Liver (tissue), 9 donors: ENCODE results near the gene SUSD4. TPM values are rescaled to one million over a fixed set of nuclear protein-coding genes. Genes with fewer than 3 reads are reported as not detected.
A peak's percentile ranks its signal among the peaks of the same experiment; 100 is the strongest.

Experiments used
- DNase-seq: peaks from one replicate; pipeline ENCODE4 v3.0.0-alpha.2; 2017; ENCODE audit warnings: low spot score
- H3K27ac ChIP-seq, 2 donors: one replicate each; pipeline ENCODE4 v1.7.0; 2013; ENCODE audit warnings: inconsistent platforms in 2 of 2, low read length in 2 of 2, control low read depth in 1 of 2, low read depth in 1 of 2, mild to moderate bottlenecking in 1 of 2
- H3K27me3 ChIP-seq, 4 donors: one replicate each; pipeline versions ENCODE4 v1.6.1 to v1.7.0; 2013; ENCODE audit warnings: low read length in 3 of 4, inconsistent platforms in 1 of 4, mild to moderate bottlenecking in 1 of 4, moderate library complexity in 1 of 4; ENCODE audit not compliant: control insufficient read depth in 4 of 4, insufficient read depth in 4 of 4
- H3K36me3 ChIP-seq, 4 donors: one replicate each; pipeline versions ENCODE4 v1.6.1 to v1.7.0; 2013; ENCODE audit warnings: low read length in 3 of 4, mild to moderate bottlenecking in 3 of 4, low read depth in 1 of 4, moderate library complexity in 1 of 4; ENCODE audit not compliant: control insufficient read depth in 4 of 4, insufficient read depth in 3 of 4
- H3K4me1 ChIP-seq, 4 donors: one replicate each; pipeline versions ENCODE4 v1.6.1 to v1.7.0; 2013; ENCODE audit warnings: low read length in 3 of 4, mild to moderate bottlenecking in 3 of 4, moderate library complexity in 1 of 4; ENCODE audit not compliant: control insufficient read depth in 4 of 4, insufficient read depth in 4 of 4
- H3K4me3 ChIP-seq, 3 donors: one replicate each; pipeline versions ENCODE4 v1.6.1 to v1.7.0; 2013; ENCODE audit warnings: low read length in 3 of 3, control low read depth in 1 of 3, low read depth in 1 of 3, mild to moderate bottlenecking in 1 of 3
- H3K9ac ChIP-seq, 2 donors: one replicate each; pipeline ENCODE4 v1.7.0; 2013; ENCODE audit warnings: low read length in 2 of 2, mild to moderate bottlenecking in 2 of 2, moderate library complexity in 2 of 2, control low read depth in 1 of 2, low read depth in 1 of 2
- H3K9me3 ChIP-seq, 4 donors: one replicate each; pipeline versions ENCODE4 v1.6.1 to v1.7.0; 2013; ENCODE audit warnings: low read length in 3 of 4; ENCODE audit not compliant: control insufficient read depth in 4 of 4
- ATF3 ChIP-seq: IDR thresholded peaks from 2 replicates; pipeline ENCODE4 v1.6.1; 2016; ENCODE audit warnings: antibody characterized with exemption
- CTCF ChIP-seq: fragments of 150-350 bp; IDR thresholded peaks from 2 replicates; pipeline ENCODE4 v1.5.1; 2017; ENCODE audit warnings: improper control_type of control experiment, low read depth, low read length; ENCODE audit not compliant: missing input control
- EGR1 ChIP-seq, 2 donors: IDR thresholded peaks; 2 replicates each; pipeline ENCODE4 v1.6.1; 2016 to 2018; ENCODE audit warnings: antibody characterized with exemption in 2 of 2, low read depth in 2 of 2
- FOXA1 ChIP-seq: IDR thresholded peaks from 2 replicates; pipeline ENCODE4 v1.6.1; 2016; ENCODE audit warnings: antibody characterized with exemption
- FOXA2 ChIP-seq: IDR thresholded peaks from 2 replicates; pipeline ENCODE4 v1.6.1; 2016; ENCODE audit warnings: antibody characterized with exemption
- GABPA ChIP-seq, 2 donors: IDR thresholded peaks in 1 of 2; conservative IDR thresholded peaks in 1 of 2; 2 replicates each; pipeline ENCODE4 v1.6.1; 2016; ENCODE audit warnings: antibody characterized with exemption in 2 of 2, mild to moderate bottlenecking in 1 of 2, moderate library complexity in 1 of 2
- HNF4A ChIP-seq, 2 donors: conservative IDR thresholded peaks; 2 replicates each; pipeline ENCODE4 v1.6.1; 2016; ENCODE audit warnings: antibody characterized with exemption in 2 of 2, mild to moderate bottlenecking in 2 of 2
- HNF4G ChIP-seq: IDR thresholded peaks from 2 replicates; pipeline ENCODE4 v1.6.1; 2016; ENCODE audit warnings: antibody characterized with exemption
- JUND ChIP-seq, 2 donors: IDR thresholded peaks; 2 replicates each; pipeline ENCODE4 v1.6.1; 2016; ENCODE audit warnings: antibody characterized with exemption in 2 of 2
- MAX ChIP-seq: IDR thresholded peaks from 2 replicates; pipeline ENCODE4 v1.6.1; 2016; ENCODE audit warnings: antibody characterized with exemption
- NR2F2 ChIP-seq: IDR thresholded peaks from 2 replicates; pipeline ENCODE4 v1.6.1; 2016; ENCODE audit warnings: antibody characterized with exemption
- REST ChIP-seq: IDR thresholded peaks from 2 replicates; pipeline ENCODE4 v1.6.1; 2016; ENCODE audit warnings: antibody characterized with exemption, mild to moderate bottlenecking
- RXRA ChIP-seq, 2 donors: IDR thresholded peaks; 2 replicates each; pipeline ENCODE4 v1.6.1; 2017 to 2018; ENCODE audit warnings: antibody characterized with exemption in 2 of 2, mild to moderate bottlenecking in 1 of 2
- SP1 ChIP-seq: IDR thresholded peaks from 2 replicates; pipeline ENCODE4 v1.6.1; 2018; ENCODE audit warnings: antibody characterized with exemption, mild to moderate bottlenecking
- TAF1 ChIP-seq: conservative IDR thresholded peaks from 2 replicates; pipeline ENCODE4 v1.6.1; 2016; ENCODE audit warnings: antibody characterized with exemption, mild to moderate bottlenecking
- YY1 ChIP-seq: IDR thresholded peaks from 2 replicates; pipeline ENCODE4 v1.6.1; 2016; ENCODE audit warnings: antibody characterized with exemption, mild to moderate bottlenecking
- ZBTB33 ChIP-seq: IDR thresholded peaks from 2 replicates; pipeline ENCODE4 v1.6.1; 2016; ENCODE audit warnings: antibody characterized with exemption
- WGBS: extraction: QIAGEN DNeasy Blood & Tissue Kit; methylation state at CpG from one replicate; pipeline ENCODE4 v1.1.7; 2013; 5-methylcytosine and 5-hydroxymethylcytosine counted together
- polyA plus RNA-seq, 2 donors: library from polyadenylated mRNA; stranded (reverse) in 1 of 2; unstranded in 1 of 2; fragments of 200-250 nt in 1 of 2; fragments of >200 nt in 1 of 2; fragmentation: Nextera tagmentation in 1 of 2; extraction: Ambion mirVana in 1 of 2; gene quantifications; one replicate each; pipeline versions ENCODE4 v1.2.1 to v1.2.3, GENCODE V29; 2013 to 2015
- total RNA-seq, 2 donors: library from RNA; depleted of rRNA; stranded (reverse); fragments of >200 nt; gene quantifications; one replicate each; pipeline ENCODE4 v1.2.3, GENCODE V29; 2014
- donor health status: healthy.
- donor health status: healthy.
- donor health status: healthy.
- donor health status: healthy.
- donor health status: healthy.

The SUSD4 gene
- total and polyA plus RNA-seq, 4 donors = 1.1 to 3.8 (median 1.8) TPM

- TF ChIP-seq REST = no peak
These were observed 106.0 kb downstream of the SUSD4 start (continued) for GRCh38 chr1:223257856-223258550.

- H3K4me3 ChIP-seq = no peak overlapping the region
- WGBS = 97% methylated on average over 3 of the region's 3 CpGs
- TF ChIP-seq SP1 (no peak), RXRA (IDR thresholded peaks at IDR 0.05) (no peak)
- no peak overlapping the region for H3K9ac ChIP-seq
- DNase-seq = no peak
- H3K36me3 ChIP-seq = no peaks in the 10 kb centered on the region
- H3K4me1 ChIP-seq = no peaks in the 10 kb centered on the region
- no peak overlapping the region for H3K27ac ChIP-seq
- H3K9me3 ChIP-seq = no peaks in the 10 kb centered on the region
- no peaks in the 10 kb centered on the region for H3K27me3 ChIP-seq
These were observed 107.9 kb downstream of the SUSD4 start for GRCh38 chr1:223256034-223256433.

GRCh38 chr1:223253916-223254315 lies 110.1 kb downstream of the SUSD4 start:
- WGBS = 71% methylated on average over 3 of the region's 3 CpGs
- TF ChIP-seq HNF4A (conservative IDR thresholded peaks at IDR 0.05) = no peak
- TF ChIP-seq GABPA (IDR thresholded peaks at IDR 0.05 in 1 of 2, conservative IDR thresholded peaks at IDR 0.05 in 1 of 2) = no peak
- no peak for TF ChIP-seq HNF4G
- no peak for TF ChIP-seq TAF1
- TF ChIP-seq ATF3 = no peak
- no peak for TF ChIP-seq CTCF
- TF ChIP-seq EGR1 (IDR thresholded peaks at IDR 0.05; ENCODE audit: low read depth in 2 of 2) = no peak
- TF ChIP-seq ZBTB33 = no peak
- no peak for TF ChIP-seq FOXA1
- no peak for TF ChIP-seq JUND (IDR thresholded peaks at IDR 0.05)
- TF ChIP-seq RXRA (IDR thresholded peaks at IDR 0.05) = no peak
- TF ChIP-seq FOXA2 = no peak
- no peak for TF ChIP-seq MAX
- TF ChIP-seq YY1 = no peak
- no peak for TF ChIP-seq NR2F2
- TF ChIP-seq REST = no peak
- Histone ChIP-seq H3K27ac (no peak overlapping the region), H3K9ac (no peak overlapping the region), H3K4me3 (no peak overlapping the region), H3K9me3 (no peaks in the 10 kb centered on the region), H3K4me1 (peaks cover 4 to 16% (median 11%) of the 10 kb centered on the region in 4 donors), H3K36me3 (no peaks in the 10 kb centered on the region), H3K27me3 (no peaks in the 10 kb centered on the region)
- peak; percentile 17 for DNase-seq
